ENCODE measurements around the gene SUPT3H. TPM values are rescaled to one million over a fixed set of nuclear protein-coding genes. Genes with fewer than 3 reads are reported as not detected.

Gene SUPT3H
- total RNA-seq, 1 experiment from 2014 or later, result 10.3 TPM

- Mint-ChIP-seq H3K36me3 (ENCODE audit: insufficient read depth, unreplicated experiment) (peaks cover 19% of the 10 kb centered on the region), H3K9me3 (ENCODE audit: low read depth, unreplicated experiment) (no peaks in the 10 kb centered on the region), H3K27me3 (ENCODE audit: unreplicated experiment) (no peaks in the 10 kb centered on the region), H3K27ac (ENCODE audit: unreplicated experiment) (peak overlapping the region; percentile 97), H3K4me3 (ENCODE audit: low read depth, unreplicated experiment) (peak overlapping the region; percentile 96), H3K4me1 (ENCODE audit: low read depth, unreplicated experiment) (no peaks in the 10 kb centered on the region)
- TF ChIP-seq CTCF (IDR thresholded peaks at IDR 0.05; ENCODE audit: unreplicated experiment), result no peak
- CTCF ChIA-PET, result interaction anchor here (0.6 to 3.1 kb wide), 11 partner anchors 8 to 978 kb away, joined by 3 to 20 read pairs (median 4); no protein-coding TSS in a partner anchor
- no peak for DNase-seq
- intact Hi-C loops (cut with micrococcal nuclease; ENCODE audit: unreplicated experiment), result loop anchor here (5.0 to 10.0 kb wide), 4 partner anchors 274 to 904 kb away; no protein-coding TSS in a partner anchor
- TSS peak; percentile 90 for BruUV-seq (replicated peaks)
Measured at GRCh38 chr6:45378334-45378926, 696 bp upstream of the SUPT3H start.

GRCh38 chr6:45377043-45377553 lies 636 bp downstream of the SUPT3H start:
- Mint-ChIP-seq H3K9me3 (ENCODE audit: low read depth, unreplicated experiment) (no peaks in the 10 kb centered on the region), H3K36me3 (ENCODE audit: insufficient read depth, unreplicated experiment) (peaks cover 19% of the 10 kb centered on the region), H3K27ac (ENCODE audit: unreplicated experiment) (peak overlapping the region; percentile 97), H3K4me1 (ENCODE audit: low read depth, unreplicated experiment) (no peaks in the 10 kb centered on the region), H3K27me3 (ENCODE audit: unreplicated experiment) (no peaks in the 10 kb centered on the region), H3K4me3 (ENCODE audit: low read depth, unreplicated experiment) (peak overlapping the region; percentile 96)
- intact Hi-C loops (cut with micrococcal nuclease; ENCODE audit: unreplicated experiment), result loop anchor here (5.0 to 10.0 kb wide), 4 partner anchors 272 to 902 kb away; no protein-coding TSS in a partner anchor
- BruUV-seq (replicated peaks), result no TSS peak
- no peak for DNase-seq
- CTCF ChIA-PET, result interaction anchor here (1.3 to 3.1 kb wide), 2 partner anchors 12 to 338 kb away, joined by 3 to 20 read pairs; no protein-coding TSS in a partner anchor
- no peak for TF ChIP-seq CTCF (IDR thresholded peaks at IDR 0.05; ENCODE audit: unreplicated experiment)

GRCh38 chr6:45376310-45377042 lies 1.3 kb downstream of the SUPT3H start:
- CTCF ChIA-PET, result interaction anchor here (0.7 to 3.1 kb wide), 3 partner anchors 11 to 501 kb away, joined by 3 to 20 read pairs (median 3); no protein-coding TSS in a partner anchor

More at GRCh38 chr6:45376310-45377042, 1.3 kb downstream of the SUPT3H start:
- intact Hi-C loops (cut with micrococcal nuclease; ENCODE audit: unreplicated experiment), result loop anchor here (5.0 to 10.0 kb wide), 4 partner anchors 272 to 902 kb away; no protein-coding TSS in a partner anchor
- TSS peak; percentile 56 for BruUV-seq (replicated peaks)
- H3K4me3 Mint-ChIP-seq (ENCODE audit: low read depth, unreplicated experiment), result peak overlapping the region; percentile 96
- peaks cover 19% of the 10 kb centered on the region for H3K36me3 Mint-ChIP-seq (ENCODE audit: insufficient read depth, unreplicated experiment)
- H3K9me3 Mint-ChIP-seq (ENCODE audit: low read depth, unreplicated experiment), result no peaks in the 10 kb centered on the region
- no peak for TF ChIP-seq CTCF (IDR thresholded peaks at IDR 0.05; ENCODE audit: unreplicated experiment)
- H3K27me3 Mint-ChIP-seq (ENCODE audit: unreplicated experiment), result no peaks in the 10 kb centered on the region
- DNase-seq, result no peak
- H3K27ac Mint-ChIP-seq (ENCODE audit: unreplicated experiment), result peak overlapping the region; percentile 97
- H3K4me1 Mint-ChIP-seq (ENCODE audit: low read depth, unreplicated experiment), result no peaks in the 10 kb centered on the region

Data from Calu3 (cell line).